Left ventricle myocardium inferior (tissue), 1 donor: Measurements from ENCODE around the gene SRSF5. TPM values are rescaled to one million over a fixed set of nuclear protein-coding genes. Genes with fewer than 3 reads are reported as not detected.

Experiments used
- DNase-seq: peaks from one replicate; pipeline ENCODE4 v3.0.0-alpha.2; 2020
- H3K27ac ChIP-seq: fragments of 200-600 bp; replicated peaks from 2 replicates; pipeline ENCODE4 v1.8.0; 2021
- H3K27me3 ChIP-seq: fragments of 200-600 bp; 2 replicates; pipeline ENCODE4 v1.8.0; 2021; ENCODE audit warnings: low read depth
- H3K36me3 ChIP-seq: fragments of 200-600 bp; 2 replicates; pipeline ENCODE4 v1.8.0; 2021
- H3K4me1 ChIP-seq: fragments of 200-600 bp; 2 replicates; pipeline ENCODE4 v1.8.0; 2021
- H3K4me3 ChIP-seq: fragments of 200-600 bp; 2 replicates; pipeline ENCODE4 v1.8.0; 2021; ENCODE audit warnings: mild to moderate bottlenecking, moderate library complexity
- H3K9me3 ChIP-seq: fragments of 200-600 bp; replicated peaks from 2 replicates; pipeline ENCODE4 v1.8.0; 2021
- intact Hi-C: fragments of 100-400 bp; cut with micrococcal nuclease; formaldehyde crosslinking; loops from one replicate; pipeline ENCODE4 v1.11.0; 2022
- total RNA-seq: library from RNA; stranded (reverse); fragmentation: NEBNext Ultra II Directional; extraction: Animal tissue kit (Norgen Biotek cat#: 25700); gene quantifications from one replicate; pipeline ENCODE4 v1.2.1, GENCODE V29; 2021
- TF ChIP-seq, protein P1 (sequence below): fragments of 200-600 bp; IDR thresholded peaks from 2 replicates; pipeline ENCODE4 v1.8.0; 2021; ENCODE audit warnings: antibody characterized with exemption, mild to moderate bottlenecking, borderline replicate concordance
- donor health status: DM: no; HTN: yes; CAD: no; lungs with severe emphysema.

The SRSF5 gene
- total RNA-seq, 1 donor from 2014 or later, result 167 TPM

DNA sequence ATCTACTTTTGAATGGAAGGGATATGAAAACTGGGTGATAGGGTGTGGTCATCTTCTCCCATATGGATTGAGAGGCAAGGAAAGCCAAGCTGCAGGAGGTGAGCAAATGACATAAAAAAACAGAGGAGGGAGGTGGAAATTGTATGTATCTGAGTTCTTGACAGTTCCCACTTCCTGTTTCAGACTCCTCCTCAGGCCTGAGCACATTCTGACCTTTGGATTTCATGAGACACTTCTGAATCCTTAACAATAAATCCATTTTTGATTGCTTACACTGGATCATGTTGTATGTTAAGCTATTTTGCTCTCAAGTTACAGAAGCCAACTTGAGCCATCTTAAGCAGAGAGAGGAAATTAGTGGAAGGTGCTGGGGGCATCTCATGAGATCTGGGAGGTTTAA is 11.6 kb upstream of the SRSF5 start:
- H3K9me3 ChIP-seq, result no peaks in the 10 kb centered on the region
- peaks cover 5% of the 10 kb centered on the region for H3K4me1 ChIP-seq
- intact Hi-C loops, result no loop called here
- TF ChIP-seq, protein P1, sequence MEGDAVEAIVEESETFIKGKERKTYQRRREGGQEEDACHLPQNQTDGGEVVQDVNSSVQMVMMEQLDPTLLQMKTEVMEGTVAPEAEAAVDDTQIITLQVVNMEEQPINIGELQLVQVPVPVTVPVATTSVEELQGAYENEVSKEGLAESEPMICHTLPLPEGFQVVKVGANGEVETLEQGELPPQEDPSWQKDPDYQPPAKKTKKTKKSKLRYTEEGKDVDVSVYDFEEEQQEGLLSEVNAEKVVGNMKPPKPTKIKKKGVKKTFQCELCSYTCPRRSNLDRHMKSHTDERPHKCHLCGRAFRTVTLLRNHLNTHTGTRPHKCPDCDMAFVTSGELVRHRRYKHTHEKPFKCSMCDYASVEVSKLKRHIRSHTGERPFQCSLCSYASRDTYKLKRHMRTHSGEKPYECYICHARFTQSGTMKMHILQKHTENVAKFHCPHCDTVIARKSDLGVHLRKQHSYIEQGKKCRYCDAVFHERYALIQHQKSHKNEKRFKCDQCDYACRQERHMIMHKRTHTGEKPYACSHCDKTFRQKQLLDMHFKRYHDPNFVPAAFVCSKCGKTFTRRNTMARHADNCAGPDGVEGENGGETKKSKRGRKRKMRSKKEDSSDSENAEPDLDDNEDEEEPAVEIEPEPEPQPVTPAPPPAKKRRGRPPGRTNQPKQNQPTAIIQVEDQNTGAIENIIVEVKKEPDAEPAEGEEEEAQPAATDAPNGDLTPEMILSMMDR, result no peak
- no peaks in the 10 kb centered on the region for H3K36me3 ChIP-seq
- H3K27ac ChIP-seq, result no peak overlapping the region
- no peaks in the 10 kb centered on the region for H3K27me3 ChIP-seq
- DNase-seq, result no peak
- H3K4me3 ChIP-seq, result no peak overlapping the region

DNA sequence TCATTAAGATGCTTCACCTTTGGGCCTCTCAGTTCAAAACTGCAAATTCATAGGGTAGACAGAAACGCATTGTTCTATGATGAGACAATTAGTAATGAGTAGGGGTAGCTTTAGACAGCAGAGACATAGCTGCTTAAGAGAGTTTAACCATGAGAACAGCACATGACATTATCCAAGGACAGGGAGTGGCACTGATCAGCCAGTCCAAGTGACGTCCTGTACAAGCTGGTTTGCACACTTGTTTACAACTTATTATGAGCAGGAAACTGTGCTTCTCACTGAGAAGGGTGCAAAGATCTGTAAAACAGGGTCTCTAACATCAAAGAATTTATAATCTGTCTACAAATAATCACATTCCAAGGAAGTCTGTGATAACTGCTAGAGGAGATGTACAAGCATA is 11.2 kb upstream of the SRSF5 start:
- no peak overlapping the region for H3K4me3 ChIP-seq
- TF ChIP-seq, protein P1, result no peak
- H3K27ac ChIP-seq, result no peak overlapping the region
- no peaks in the 10 kb centered on the region for H3K36me3 ChIP-seq
- peaks cover 5% of the 10 kb centered on the region for H3K4me1 ChIP-seq
- no peaks in the 10 kb centered on the region for H3K27me3 ChIP-seq
- DNase-seq, result no peak
- H3K9me3 ChIP-seq, result no peaks in the 10 kb centered on the region
- intact Hi-C loops, result no loop called here

DNA sequence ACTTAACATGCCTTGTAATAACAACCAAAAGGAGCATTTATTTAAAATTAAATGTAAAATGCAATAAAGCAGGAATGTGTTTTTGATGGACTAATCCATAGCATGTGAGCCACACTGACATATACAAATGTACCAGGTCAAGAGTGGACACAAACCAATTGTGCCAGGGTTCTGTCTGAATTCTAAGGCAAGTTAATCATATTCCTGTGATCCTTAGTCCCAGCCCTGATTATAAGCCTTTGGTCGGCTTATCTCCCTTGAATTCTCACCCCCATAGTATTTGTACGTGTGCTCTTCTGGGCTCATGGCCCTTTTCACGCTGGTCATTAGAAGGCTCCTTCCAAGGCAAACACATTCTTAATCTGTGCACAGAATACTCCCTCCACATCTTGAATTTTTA is 10.6 kb upstream of the SRSF5 start:
- Histone ChIP-seq H3K9me3 (no peaks in the 10 kb centered on the region), H3K36me3 (no peaks in the 10 kb centered on the region), H3K27ac (no peak overlapping the region), H3K27me3 (no peaks in the 10 kb centered on the region), H3K4me1 (peaks cover 5% of the 10 kb centered on the region), H3K4me3 (no peak overlapping the region)
- intact Hi-C loops, result no loop called here
- TF ChIP-seq, protein P1, result no peak
- no peak for DNase-seq

DNA sequence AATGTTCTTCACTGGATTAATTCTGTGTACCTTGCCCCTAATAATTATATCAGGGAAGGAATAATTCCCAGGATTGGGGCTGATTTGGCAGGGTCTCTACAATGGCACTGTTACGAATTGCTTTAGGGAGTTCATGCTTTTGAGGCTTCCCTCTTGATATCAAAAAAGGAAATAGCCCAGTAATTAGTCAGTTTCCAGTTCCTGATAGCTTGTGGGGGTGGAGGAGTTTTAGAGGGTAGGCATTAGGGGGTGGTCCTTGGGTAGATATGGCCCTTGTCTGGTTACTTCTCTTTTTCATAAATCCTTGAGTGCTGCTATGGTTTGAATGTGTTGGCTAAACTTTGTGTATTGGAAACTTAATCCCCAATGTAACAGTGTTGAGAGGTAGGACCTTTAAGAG is 6.1 kb upstream of the SRSF5 start:
- Histone ChIP-seq H3K27ac (no peak overlapping the region), H3K4me1 (peaks cover 4% of the 10 kb centered on the region), H3K36me3 (no peaks in the 10 kb centered on the region), H3K4me3 (no peak overlapping the region), H3K27me3 (no peaks in the 10 kb centered on the region), H3K9me3 (no peaks in the 10 kb centered on the region)
- DNase-seq, result no peak
- intact Hi-C loops, result no loop called here
- TF ChIP-seq, protein P1, result no peak

DNA sequence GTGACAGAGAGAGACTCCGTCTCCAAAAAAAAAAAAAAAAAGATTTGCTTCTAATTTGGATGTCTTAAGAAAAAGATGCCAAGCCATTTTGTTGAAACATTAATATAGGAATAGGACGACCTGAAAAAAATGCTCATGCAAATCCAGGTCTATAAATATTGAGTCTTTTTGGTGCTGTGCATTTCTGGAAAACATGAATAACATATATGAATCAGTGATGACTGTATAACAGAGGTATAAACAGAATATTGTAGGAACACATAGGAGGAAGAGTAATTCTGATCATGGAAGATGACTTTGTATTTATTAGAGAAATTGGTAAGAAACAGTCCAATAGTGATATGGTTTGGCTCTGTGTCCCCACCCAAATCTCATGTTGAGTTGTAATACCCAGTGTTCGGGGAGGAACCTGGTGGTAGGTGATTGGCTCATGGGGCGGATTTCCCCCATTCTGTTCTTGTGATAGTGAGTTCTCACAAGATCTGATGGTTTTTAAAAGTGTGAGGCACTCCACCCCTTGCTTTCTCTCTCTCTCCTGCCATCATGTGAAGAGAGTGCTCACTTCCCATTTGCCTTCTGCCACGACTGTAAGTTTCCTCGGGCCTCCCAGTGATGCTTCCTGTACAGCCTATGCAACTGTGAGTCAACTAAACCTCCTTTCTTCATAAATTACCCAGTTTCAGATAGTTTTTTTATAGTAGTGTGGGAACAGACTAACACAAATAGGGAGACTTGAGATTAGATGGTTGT is 3.0 kb upstream of the SRSF5 start:
- no peak overlapping the region for H3K4me3 ChIP-seq
- no peaks in the 10 kb centered on the region for H3K27me3 ChIP-seq
- no peak for DNase-seq
- intact Hi-C loops, result no loop called here
- H3K36me3 ChIP-seq, result peaks cover 13% of the 10 kb centered on the region
- no peaks in the 10 kb centered on the region for H3K9me3 ChIP-seq
- peaks cover 28% of the 10 kb centered on the region for H3K4me1 ChIP-seq
- H3K27ac ChIP-seq, result no peak overlapping the region
- TF ChIP-seq, protein P1, result no peak
